Measurements from ENCODE around the gene SLC2A4. TPM values are rescaled to one million over a fixed set of nuclear protein-coding genes. Genes with fewer than 3 reads are reported as not detected.

The SLC2A4 gene
- total RNA-seq, result not detected

DNA sequence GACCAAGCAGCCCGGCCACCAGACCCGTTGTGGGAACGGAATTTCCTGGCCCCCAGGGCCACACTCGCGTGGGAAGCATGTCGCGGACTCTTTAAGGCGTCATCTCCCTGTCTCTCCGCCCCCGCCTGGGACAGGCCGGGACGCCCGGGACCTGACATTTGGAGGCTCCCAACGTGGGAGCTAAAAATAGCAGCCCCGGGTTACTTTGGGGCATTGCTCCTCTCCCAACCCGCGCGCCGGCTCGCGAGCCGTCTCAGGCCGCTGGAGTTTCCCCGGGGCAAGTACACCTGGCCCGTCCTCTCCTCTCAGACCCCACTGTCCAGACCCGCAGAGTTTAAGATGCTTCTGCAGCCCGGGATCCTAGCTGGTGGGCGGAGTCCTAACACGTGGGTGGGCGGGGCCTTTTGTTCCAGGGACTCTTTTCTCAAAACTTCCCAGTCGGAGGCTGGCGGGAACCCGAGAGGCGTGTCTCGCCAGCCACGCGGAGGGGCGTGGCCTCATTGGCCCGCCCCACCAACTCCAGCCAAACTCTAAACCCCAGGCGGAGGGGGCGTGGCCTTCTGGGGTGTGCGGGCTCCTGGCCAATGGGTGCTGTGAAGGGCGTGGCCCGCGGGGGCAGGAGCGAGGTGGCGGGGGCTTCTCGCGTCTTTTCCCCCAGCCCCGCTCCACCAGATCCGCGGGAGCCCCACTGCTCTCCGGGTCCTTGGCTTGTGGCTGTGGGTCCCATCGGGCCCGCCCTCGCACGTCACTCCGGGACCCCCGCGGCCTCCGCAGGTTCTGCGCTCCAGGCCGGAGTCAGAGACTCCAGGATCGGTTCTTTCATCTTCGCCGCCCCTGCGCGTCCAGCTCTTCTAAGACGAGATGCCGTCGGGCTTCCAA is at the start of gene SLC2A4:
Gene SLC2A4, plus strand, starts transcription at position 645 of the 879 bp plus-strand sequence. Its CDS starts 217 bp downstream, at position 862.
- Histone ChIP-seq H3K4me3 (ENCODE audit: low read length) (peak within 1 kb of the TSS; percentile 15), H3K27me3 (ENCODE audit: insufficient read depth, low read length) (peaks cover 19% of the 10 kb centered on the region), H3K9me3 (ENCODE audit: low read depth, low read length) (no peaks in the 10 kb centered on the region), H3K4me1 (ENCODE audit: insufficient read depth, low read length) (peaks cover 27% of the 10 kb centered on the region)

DNA sequence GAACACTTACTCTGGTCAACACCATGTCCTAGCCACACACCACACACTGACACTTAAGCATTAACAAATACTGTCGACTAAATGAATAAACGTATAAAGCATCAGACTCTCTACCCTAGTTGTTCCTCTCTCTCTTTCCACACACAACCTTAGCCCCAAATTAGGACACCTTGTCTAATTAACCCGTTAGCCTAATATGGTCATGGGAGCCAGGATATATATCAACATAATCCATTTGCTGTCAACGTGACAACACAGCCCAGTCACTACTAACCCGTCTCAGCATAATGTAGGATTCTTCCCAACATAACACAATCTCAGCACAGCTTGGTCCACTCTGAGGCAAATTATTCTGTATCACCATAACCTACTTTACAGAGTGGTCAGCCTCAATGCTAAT is 49.4 kb upstream of the SLC2A4 start:
- H3K4me1 ChIP-seq (ENCODE audit: insufficient read depth, low read length), result peaks cover 50% of the 10 kb centered on the region
- no peaks in the 10 kb centered on the region for H3K9me3 ChIP-seq (ENCODE audit: low read depth, low read length)
- H3K27me3 ChIP-seq (ENCODE audit: insufficient read depth, low read length), result no peaks in the 10 kb centered on the region
- H3K4me3 ChIP-seq (ENCODE audit: low read length), result no peak overlapping the region

DNA sequence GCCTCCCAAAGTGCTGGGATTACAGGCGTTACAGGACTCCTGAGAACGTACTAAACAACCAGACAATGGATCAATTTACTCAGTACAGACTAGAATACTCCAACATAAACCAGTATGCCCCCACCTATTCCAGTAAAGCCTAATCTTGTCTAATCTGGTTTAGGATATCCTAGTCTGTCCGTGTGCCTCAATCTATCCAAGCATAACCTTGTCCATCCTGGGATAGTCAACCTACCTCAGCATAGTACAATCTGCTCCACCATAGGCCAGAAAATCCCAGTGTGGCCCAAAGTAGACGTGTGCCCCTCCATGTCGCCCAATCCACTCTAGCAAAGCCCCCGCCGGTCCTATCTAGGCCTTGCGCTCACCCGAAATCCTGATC is 47.8 kb upstream of the SLC2A4 start:
- Histone ChIP-seq H3K9me3 (ENCODE audit: low read depth, low read length) (no peaks in the 10 kb centered on the region), H3K4me1 (ENCODE audit: insufficient read depth, low read length) (peaks cover 55% of the 10 kb centered on the region), H3K4me3 (ENCODE audit: low read length) (peak overlapping the region; percentile 82), H3K27me3 (ENCODE audit: insufficient read depth, low read length) (no peaks in the 10 kb centered on the region)

DNA sequence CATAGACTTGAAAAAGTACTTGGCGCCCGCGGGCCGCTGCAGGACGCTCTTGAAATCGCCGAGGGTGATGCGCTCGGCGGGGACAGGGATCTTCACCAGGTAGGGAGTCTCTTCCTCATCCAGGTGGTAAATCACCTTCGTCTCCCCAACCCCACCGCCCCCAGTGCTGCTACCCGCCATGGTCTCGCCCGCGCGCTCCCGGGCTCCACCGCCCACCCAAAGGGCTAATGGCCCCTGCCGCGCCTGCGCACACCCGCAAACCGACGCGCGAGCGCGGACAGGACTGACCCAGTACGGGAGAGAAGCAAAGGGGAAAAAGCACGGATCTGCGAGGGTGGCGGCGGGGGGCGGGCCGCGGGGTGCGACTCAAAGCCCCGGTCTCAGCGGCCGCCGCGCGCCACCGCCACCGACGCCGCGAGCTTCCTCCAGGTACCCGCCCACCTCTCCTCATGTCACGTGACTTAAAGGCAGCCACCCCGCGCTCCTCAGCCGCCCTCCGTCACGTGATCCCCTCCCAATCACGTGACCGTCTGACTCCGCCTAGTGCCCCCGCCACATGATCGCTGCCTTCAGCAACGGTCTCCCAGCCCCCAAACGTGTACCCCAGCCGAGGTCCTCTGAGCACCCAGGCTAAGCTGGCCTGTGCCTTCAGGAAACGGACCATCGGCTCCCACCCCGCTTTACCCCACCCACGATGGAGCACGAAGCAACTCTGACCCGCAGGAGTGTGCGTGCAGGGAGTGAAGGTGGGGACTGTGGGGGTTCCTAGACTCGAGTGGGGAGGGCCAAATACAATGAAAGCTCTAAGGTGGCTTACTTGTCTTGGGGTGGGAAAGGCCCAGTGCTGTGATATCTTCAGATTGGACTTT is 47.2 kb upstream of the SLC2A4 start, which contains the start of gene DVL2:
Gene DVL2, minus strand, starts transcription at position 435 of the 869 bp plus-strand sequence. Its CDS starts 255 bp downstream, at position 180.
- no peaks in the 10 kb centered on the region for H3K27me3 ChIP-seq (ENCODE audit: insufficient read depth, low read length)
- peaks cover 55% of the 10 kb centered on the region for H3K4me1 ChIP-seq (ENCODE audit: insufficient read depth, low read length)
- no peaks in the 10 kb centered on the region for H3K9me3 ChIP-seq (ENCODE audit: low read depth, low read length)
- H3K4me3 ChIP-seq (ENCODE audit: low read length), result peak within 1 kb of the TSS; percentile 82

DNA sequence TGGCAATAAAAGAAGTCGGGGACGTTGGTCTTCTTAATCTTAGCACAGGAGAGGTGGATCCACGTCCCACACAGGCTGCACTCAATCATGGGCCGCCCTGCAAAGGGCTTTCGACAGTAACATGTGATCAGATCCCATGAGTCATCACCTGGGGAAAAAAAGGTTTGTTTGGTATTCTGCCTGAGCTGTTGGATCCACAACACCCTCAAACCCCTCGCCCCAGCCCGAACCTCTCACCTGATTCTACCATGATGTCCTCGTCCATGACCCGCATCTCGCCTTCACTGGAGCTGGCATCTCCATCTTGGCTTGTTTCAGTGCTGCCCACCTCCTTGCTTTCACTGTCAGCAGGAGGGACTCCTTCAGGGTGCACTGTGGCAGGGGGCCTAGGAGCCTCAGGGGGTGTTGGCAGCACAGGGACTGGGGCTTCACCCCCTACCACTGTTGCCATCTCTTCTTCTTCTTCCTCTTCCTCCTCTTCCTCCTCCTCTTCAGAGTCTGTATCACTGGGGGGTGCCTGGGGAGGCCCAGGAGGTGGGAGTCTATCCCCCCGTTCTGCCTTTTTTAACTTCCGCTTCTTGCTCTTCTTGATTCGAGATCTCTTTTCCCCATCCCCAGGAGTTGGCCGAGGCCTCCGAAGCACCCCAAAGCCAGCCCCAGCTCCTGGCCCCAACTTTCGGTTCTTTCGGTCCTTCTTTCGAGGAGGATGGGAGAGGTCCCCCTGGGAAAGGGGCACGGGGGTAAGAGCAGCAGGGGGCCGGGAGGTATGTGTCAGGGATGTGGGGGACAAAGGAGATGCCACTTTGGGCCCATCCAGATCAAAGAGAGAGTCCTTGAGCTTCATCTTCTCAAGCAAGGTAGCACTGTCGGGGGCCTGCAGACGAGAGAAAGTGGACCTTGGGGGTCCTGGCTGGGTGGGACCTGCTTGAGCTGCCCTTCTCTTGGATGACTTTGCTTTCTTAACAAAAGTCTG is 45.5 kb upstream of the SLC2A4 start:
- Histone ChIP-seq H3K4me1 (ENCODE audit: insufficient read depth, low read length) (peaks cover 69% of the 10 kb centered on the region), H3K27me3 (ENCODE audit: insufficient read depth, low read length) (no peaks in the 10 kb centered on the region), H3K4me3 (ENCODE audit: low read length) (no peak overlapping the region), H3K9me3 (ENCODE audit: low read depth, low read length) (no peaks in the 10 kb centered on the region)

DNA sequence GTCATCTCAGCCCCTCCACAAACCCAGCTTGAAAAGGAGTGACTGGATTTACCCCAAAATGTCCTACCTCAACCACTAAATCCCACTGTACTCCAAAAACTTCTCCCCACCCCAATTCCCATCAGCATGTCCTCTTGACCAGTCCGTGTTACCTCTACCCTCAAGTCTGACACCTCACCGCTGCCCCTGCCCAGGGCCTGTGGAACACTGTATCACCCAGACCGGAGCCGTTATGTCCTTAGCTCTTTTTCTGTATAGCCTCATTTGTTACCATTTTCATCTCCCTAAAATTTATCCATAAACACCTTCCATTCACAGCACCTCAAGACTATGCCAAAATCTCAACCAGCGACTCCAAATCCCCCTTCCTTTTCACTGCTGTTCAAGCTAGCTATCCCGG is 44.7 kb upstream of the SLC2A4 start:
- Histone ChIP-seq H3K4me1 (ENCODE audit: insufficient read depth, low read length) (peaks cover 73% of the 10 kb centered on the region), H3K27me3 (ENCODE audit: insufficient read depth, low read length) (no peaks in the 10 kb centered on the region), H3K4me3 (ENCODE audit: low read length) (no peak overlapping the region), H3K9me3 (ENCODE audit: low read depth, low read length) (no peaks in the 10 kb centered on the region)

DNA sequence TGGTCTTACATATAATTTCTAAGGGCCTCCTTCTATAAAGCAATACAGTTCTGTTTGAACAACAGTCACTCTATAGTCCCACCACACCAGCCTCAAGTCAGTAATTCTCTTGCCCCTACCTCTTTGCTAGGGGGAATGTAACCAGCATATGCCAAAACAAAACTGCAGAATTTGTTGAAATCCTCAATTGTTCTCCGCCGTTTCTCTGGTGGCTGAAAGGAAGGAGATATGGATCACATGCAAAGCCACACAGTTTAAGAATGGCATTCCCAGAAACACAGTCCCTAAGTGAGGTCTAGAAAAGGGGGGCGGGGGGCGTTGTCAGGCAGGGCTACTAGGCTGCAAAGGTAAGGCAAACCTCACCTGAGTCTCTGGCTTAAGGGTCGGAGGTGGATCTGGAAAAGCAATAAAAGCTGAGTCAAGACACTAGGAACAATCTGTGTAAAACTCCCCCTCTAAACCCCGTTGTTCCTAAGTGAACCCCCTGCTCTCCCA is 44.2 kb upstream of the SLC2A4 start:
- Histone ChIP-seq H3K27me3 (ENCODE audit: insufficient read depth, low read length) (no peaks in the 10 kb centered on the region), H3K4me1 (ENCODE audit: insufficient read depth, low read length) (peaks cover 68% of the 10 kb centered on the region), H3K9me3 (ENCODE audit: low read depth, low read length) (no peaks in the 10 kb centered on the region), H3K4me3 (ENCODE audit: low read length) (peak overlapping the region; percentile 50)

DNA sequence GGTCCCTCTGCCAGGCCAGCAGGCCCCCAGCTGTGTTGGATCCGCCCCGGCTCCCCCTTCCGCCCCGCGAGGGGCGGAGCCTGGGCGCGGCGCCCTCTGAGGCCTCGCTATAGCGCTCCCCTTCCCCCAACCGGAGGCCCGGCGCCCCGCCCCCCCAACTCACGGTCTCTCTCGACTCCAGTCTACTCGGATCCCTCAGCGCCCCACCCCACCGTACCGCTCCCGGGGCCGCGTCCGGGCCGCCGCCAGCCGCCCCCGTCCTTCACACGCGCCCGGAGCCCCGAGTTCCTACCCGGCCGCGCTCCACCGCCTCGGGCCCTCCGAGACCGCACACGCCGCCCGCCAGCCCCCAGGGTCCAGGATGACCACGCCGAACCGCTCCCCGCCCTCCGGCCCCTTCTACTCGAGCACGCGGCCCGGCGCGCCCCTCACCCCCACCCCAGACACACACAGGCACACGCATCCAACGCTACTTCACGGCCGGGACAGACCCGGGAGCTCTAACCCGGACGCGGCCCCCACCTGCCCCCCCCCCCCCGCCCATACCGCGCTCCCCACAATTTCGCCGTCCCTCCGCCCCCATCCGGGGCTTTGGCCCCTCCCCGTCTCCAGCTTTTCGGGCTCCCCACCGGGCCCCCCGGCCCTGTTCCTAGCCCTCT is 43.6 kb upstream of the SLC2A4 start:
- Histone ChIP-seq H3K4me3 (ENCODE audit: low read length) (peak overlapping the region; percentile 100), H3K4me1 (ENCODE audit: insufficient read depth, low read length) (peaks cover 63% of the 10 kb centered on the region), H3K9me3 (ENCODE audit: low read depth, low read length) (no peaks in the 10 kb centered on the region), H3K27me3 (ENCODE audit: insufficient read depth, low read length) (no peaks in the 10 kb centered on the region)

DNA sequence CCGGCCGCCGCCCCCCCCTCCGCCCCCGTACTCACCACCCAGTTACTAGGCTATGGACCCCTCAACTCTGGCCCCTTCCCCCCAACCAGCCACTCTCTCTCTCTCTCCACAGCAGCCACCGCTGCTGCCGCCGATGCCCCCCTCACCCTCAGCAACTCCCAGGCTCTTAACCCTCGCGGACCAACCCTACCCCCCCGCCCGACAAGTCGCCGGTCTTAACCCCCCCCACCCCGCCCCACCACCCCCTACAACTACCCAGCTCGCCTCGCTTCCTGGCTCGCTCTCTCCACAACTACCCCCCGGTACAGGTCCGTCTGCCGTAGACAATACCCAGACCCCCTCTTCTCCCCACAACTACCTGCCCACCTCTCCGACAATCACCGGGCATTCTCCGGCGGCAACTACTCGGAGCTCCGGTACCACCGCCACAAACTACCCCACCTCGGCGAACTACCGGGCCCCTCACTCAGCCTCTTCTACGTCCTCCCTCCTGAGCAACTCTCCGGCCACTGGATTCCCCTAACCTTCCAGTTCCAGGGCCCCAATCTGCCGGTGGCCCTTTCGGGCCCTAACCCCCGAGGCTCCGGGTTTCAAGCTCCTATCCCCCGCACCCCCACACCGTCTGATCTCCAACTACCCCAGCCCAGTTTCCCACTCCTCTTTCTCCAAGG is 43.0 kb upstream of the SLC2A4 start:
- Histone ChIP-seq H3K4me1 (ENCODE audit: insufficient read depth, low read length) (peaks cover 61% of the 10 kb centered on the region), H3K9me3 (ENCODE audit: low read depth, low read length) (no peaks in the 10 kb centered on the region)

DNA sequence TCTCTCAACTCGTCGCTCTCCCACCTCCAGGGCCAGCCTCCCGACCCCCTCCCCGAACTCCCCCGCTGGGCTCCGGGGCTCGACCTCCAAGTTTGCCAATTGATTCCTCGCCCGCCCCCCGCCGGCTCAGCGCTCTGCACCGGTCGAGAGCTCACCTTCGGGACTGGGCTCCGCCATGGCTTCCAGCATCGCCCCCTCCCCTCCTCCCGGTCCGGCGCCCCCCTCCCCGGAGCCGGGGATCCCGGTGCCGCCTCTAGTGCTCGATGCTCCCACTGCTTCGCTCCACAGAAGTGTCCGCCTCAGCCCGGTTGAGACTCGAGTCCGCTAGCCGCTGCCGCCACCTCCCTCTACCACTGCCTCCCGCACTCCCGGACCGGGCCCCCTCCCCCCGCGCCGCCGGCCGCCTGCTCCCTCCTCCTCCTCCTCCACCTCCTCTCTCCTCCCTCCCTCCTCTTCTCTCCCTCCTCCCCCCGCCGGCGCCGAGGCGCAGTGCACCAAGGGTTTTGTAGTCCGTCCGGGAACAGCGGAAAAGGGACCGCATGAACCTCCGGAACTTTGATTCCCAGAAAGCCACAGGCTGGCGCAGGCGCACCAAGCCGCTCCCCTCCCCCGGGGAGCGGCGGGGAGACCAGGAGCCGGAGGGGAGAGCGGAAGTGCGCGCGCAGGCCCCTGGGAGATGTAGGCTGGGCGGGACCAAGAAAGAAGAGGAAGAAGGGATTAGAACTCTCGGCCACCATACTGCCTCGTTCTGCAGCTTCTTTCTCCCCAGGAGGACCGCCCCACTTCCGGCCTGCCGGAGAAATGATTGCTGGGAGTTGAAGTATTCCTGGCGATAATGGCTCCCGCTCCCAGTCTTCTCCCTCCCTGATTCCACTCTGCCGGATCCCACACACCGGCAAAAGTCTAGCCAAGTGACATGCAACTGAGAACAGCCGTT is 42.2 kb upstream of the SLC2A4 start, which contains the start of gene PHF23:
Gene PHF23, minus strand, starts transcription at position 367 of the 937 bp plus-strand sequence. Its CDS starts 178 bp downstream, at position 189.
- Histone ChIP-seq H3K9me3 (ENCODE audit: low read depth, low read length) (no peaks in the 10 kb centered on the region), H3K4me3 (ENCODE audit: low read length) (peak within 1 kb of the TSS; percentile 100), H3K4me1 (ENCODE audit: insufficient read depth, low read length) (peaks cover 59% of the 10 kb centered on the region), H3K27me3 (ENCODE audit: insufficient read depth, low read length) (no peaks in the 10 kb centered on the region)

More for the DNA sequence above, 43.0 kb upstream of the SLC2A4 start:
- Histone ChIP-seq H3K4me3 (ENCODE audit: low read length) (peak overlapping the region; percentile 100), H3K27me3 (ENCODE audit: insufficient read depth, low read length) (no peaks in the 10 kb centered on the region)

DNA sequence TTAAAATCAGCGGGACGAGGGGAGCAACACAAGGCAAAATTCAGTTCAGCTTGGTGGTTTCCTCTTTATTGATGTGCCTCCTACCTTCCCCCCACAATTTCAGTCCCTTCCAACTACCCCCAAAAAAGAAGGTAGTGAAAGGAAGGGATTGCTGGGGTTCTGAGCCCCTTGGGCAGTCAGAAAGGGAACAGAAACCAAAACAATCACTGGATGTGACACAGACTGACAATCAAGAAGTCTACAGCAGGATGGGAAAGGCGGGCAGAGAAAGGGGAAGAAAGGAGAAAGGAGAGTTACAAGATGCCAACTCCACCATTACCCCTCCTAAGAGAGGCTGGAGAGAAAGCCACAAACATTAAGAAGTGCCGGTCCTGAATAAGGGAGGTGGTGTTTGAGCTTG is 41.1 kb upstream of the SLC2A4 start:
- Histone ChIP-seq H3K27me3 (ENCODE audit: insufficient read depth, low read length) (no peaks in the 10 kb centered on the region), H3K4me3 (ENCODE audit: low read length) (peak overlapping the region; percentile 100), H3K4me1 (ENCODE audit: insufficient read depth, low read length) (peaks cover 49% of the 10 kb centered on the region), H3K9me3 (ENCODE audit: low read depth, low read length) (no peaks in the 10 kb centered on the region)

DNA sequence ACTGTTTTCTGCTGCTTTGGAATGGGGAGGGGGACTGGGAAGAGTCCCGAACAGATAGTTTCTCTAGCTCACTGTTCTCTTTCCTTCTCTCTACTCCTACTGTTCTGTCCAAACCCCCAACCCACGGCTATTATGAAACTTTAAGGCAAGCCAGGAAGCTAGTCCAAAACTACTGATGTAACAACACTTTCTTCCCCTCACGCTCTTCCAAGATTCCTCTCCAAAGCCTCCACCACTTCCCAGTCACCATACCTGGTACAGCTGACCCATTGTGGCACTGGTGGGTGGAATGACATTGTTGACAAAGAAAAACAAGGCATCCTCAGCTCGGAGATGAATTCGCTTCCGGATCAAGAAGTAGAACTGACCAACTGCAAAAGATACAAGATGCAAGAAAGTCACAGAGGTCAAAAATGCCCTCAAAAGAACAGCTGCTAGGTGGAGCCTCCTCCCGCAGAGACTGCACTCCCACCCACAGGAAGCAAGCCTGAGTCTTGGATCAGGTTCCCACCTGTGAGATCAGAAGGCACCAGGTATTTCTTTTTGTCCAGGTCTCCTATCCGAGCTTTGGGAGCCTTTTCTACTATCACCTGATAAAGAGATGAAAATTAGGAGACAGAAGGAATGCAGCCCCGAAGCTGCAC is 40.3 kb upstream of the SLC2A4 start:
- peak overlapping the region; percentile 100 for H3K4me3 ChIP-seq (ENCODE audit: low read length)
- H3K9me3 ChIP-seq (ENCODE audit: low read depth, low read length), result no peaks in the 10 kb centered on the region
- H3K4me1 ChIP-seq (ENCODE audit: insufficient read depth, low read length), result peaks cover 41% of the 10 kb centered on the region
- no peaks in the 10 kb centered on the region for H3K27me3 ChIP-seq (ENCODE audit: insufficient read depth, low read length)

All from mononuclear cell (primary cell).